Liver (tissue), 3 donors: ENCODE data around the gene PM20D1.

Experiments
- EGR1 ChIP-seq, 2 donors: IDR thresholded peaks; 2 replicates each; pipeline ENCODE4 v1.6.1; 2016 to 2018; ENCODE audit warnings: antibody characterized with exemption in 2 of 2, low read depth in 2 of 2
- GABPA ChIP-seq, 2 donors: IDR thresholded peaks in 1 of 2; conservative IDR thresholded peaks in 1 of 2; 2 replicates each; pipeline ENCODE4 v1.6.1; 2016; ENCODE audit warnings: antibody characterized with exemption in 2 of 2, mild to moderate bottlenecking in 1 of 2, moderate library complexity in 1 of 2
- HNF4G ChIP-seq: IDR thresholded peaks from 2 replicates; pipeline ENCODE4 v1.6.1; 2016; ENCODE audit warnings: antibody characterized with exemption
- NR2F2 ChIP-seq: IDR thresholded peaks from 2 replicates; pipeline ENCODE4 v1.6.1; 2016; ENCODE audit warnings: antibody characterized with exemption
- TF ChIP-seq, protein P1 (sequence below): fragments of 150-350 bp; IDR thresholded peaks from 2 replicates; pipeline ENCODE4 v1.5.1; 2017; ENCODE audit warnings: improper control_type of control experiment, low read depth, low read length; ENCODE audit not compliant: missing input control
- TF ChIP-seq, protein P2 (sequence below): IDR thresholded peaks from 2 replicates; pipeline ENCODE4 v1.6.1; 2016; ENCODE audit warnings: antibody characterized with exemption
- TF ChIP-seq, protein P3 (sequence below): IDR thresholded peaks from 2 replicates; pipeline ENCODE4 v1.6.1; 2016; ENCODE audit warnings: antibody characterized with exemption
- TF ChIP-seq, protein P4 (sequence below): IDR thresholded peaks from 2 replicates; pipeline ENCODE4 v1.6.1; 2016; ENCODE audit warnings: antibody characterized with exemption, mild to moderate bottlenecking
- donor health status: healthy.
- donor health status: healthy.

DNA sequence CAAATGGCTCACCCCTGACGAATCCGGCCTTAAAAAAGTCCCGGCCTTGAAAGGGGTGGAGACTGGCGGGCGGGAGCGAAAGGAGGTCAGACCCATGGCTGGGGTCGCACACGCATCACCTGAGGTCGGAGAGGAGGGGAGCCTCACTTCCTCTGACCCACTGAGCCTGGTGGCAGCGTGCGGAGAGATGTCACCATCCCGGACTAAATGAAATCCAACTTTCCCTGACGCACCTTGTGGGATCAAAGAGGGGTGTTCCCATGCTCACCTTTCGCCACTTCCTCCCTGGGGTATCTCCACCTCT, 36.2 kb downstream of the PM20D1 start:
- TF ChIP-seq, protein P1, sequence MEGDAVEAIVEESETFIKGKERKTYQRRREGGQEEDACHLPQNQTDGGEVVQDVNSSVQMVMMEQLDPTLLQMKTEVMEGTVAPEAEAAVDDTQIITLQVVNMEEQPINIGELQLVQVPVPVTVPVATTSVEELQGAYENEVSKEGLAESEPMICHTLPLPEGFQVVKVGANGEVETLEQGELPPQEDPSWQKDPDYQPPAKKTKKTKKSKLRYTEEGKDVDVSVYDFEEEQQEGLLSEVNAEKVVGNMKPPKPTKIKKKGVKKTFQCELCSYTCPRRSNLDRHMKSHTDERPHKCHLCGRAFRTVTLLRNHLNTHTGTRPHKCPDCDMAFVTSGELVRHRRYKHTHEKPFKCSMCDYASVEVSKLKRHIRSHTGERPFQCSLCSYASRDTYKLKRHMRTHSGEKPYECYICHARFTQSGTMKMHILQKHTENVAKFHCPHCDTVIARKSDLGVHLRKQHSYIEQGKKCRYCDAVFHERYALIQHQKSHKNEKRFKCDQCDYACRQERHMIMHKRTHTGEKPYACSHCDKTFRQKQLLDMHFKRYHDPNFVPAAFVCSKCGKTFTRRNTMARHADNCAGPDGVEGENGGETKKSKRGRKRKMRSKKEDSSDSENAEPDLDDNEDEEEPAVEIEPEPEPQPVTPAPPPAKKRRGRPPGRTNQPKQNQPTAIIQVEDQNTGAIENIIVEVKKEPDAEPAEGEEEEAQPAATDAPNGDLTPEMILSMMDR, result no peak
- TF ChIP-seq NR2F2, result no peak
- TF ChIP-seq, protein P2, sequence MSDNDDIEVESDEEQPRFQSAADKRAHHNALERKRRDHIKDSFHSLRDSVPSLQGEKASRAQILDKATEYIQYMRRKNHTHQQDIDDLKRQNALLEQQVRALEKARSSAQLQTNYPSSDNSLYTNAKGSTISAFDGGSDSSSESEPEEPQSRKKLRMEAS, result no peak
- TF ChIP-seq EGR1 (IDR thresholded peaks at IDR 0.05; ENCODE audit: low read depth in 2 of 2), result no peak
- TF ChIP-seq, protein P3, sequence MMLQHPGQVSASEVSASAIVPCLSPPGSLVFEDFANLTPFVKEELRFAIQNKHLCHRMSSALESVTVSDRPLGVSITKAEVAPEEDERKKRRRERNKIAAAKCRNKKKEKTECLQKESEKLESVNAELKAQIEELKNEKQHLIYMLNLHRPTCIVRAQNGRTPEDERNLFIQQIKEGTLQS, result no peak
- TF ChIP-seq, protein P4, sequence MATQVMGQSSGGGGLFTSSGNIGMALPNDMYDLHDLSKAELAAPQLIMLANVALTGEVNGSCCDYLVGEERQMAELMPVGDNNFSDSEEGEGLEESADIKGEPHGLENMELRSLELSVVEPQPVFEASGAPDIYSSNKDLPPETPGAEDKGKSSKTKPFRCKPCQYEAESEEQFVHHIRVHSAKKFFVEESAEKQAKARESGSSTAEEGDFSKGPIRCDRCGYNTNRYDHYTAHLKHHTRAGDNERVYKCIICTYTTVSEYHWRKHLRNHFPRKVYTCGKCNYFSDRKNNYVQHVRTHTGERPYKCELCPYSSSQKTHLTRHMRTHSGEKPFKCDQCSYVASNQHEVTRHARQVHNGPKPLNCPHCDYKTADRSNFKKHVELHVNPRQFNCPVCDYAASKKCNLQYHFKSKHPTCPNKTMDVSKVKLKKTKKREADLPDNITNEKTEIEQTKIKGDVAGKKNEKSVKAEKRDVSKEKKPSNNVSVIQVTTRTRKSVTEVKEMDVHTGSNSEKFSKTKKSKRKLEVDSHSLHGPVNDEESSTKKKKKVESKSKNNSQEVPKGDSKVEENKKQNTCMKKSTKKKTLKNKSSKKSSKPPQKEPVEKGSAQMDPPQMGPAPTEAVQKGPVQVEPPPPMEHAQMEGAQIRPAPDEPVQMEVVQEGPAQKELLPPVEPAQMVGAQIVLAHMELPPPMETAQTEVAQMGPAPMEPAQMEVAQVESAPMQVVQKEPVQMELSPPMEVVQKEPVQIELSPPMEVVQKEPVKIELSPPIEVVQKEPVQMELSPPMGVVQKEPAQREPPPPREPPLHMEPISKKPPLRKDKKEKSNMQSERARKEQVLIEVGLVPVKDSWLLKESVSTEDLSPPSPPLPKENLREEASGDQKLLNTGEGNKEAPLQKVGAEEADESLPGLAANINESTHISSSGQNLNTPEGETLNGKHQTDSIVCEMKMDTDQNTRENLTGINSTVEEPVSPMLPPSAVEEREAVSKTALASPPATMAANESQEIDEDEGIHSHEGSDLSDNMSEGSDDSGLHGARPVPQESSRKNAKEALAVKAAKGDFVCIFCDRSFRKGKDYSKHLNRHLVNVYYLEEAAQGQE, result no peak
- TF ChIP-seq GABPA (IDR thresholded peaks at IDR 0.05 in 1 of 2, conservative IDR thresholded peaks at IDR 0.05 in 1 of 2), result no peak
- no peak for TF ChIP-seq HNF4G
